Retinal pigment epithelial cell (primary cell): ENCODE measurements around the gene EPHA1.

Experiments
- DNase-seq: peaks from one replicate; pipeline ENCODE4 v3.0.0-alpha.2; 2010; ENCODE audit warnings: low read depth
- H3K4me3 ChIP-seq: 2 replicates; pipeline ENCODE4 v1.5.1; 2011; ENCODE audit warnings: mild to moderate bottlenecking, low read length, control low read depth, moderate library complexity
- TF ChIP-seq, protein P1 (sequence below): conservative IDR thresholded peaks from 2 replicates; pipeline ENCODE4 v1.5.1; 2011; ENCODE audit warnings: low read depth, low read length, control low read depth, inconsistent platforms

Gene EPHA1

DNA sequence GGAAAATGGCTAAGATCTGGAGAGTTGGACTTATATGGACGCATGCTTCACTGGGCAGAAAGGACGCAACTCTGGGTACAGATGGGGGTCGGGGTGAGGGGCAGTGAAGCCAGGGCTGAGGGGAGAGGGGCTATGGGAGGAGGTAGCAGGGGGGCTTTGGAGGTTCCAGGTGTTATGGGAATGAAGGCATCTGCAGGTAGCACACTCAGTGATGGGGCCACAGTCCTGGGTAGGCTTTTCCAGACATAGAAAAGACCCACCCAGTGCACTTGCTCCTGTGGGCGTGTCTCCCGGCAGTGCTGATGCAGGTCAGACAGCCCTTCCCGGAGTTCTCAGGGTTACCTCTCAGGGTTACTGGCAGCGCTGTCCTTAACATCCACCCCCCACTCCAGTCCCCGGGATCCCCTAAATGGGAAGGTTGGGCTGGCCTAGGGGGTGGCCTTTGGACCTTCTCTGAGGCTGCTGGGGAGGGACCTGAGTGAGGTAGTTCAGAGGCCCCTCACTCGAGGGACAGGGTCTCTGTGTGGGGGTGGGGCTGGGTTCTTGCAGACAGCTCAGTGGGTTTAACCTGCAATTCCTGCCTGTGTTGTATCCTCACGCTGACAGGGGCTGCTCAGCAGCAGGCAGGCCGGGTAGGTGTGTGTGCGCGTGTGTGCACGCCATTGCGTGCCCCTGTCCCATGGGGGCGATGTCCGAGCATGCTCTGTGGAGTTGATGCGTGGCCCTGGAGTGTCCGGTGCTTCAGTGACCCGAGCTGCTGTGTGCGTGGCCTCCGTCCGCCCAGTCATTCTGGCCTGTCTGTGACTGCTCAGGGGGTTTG, 21.3 kb downstream of the EPHA1 start:
- no peak overlapping the region for H3K4me3 ChIP-seq
- TF ChIP-seq, protein P1, sequence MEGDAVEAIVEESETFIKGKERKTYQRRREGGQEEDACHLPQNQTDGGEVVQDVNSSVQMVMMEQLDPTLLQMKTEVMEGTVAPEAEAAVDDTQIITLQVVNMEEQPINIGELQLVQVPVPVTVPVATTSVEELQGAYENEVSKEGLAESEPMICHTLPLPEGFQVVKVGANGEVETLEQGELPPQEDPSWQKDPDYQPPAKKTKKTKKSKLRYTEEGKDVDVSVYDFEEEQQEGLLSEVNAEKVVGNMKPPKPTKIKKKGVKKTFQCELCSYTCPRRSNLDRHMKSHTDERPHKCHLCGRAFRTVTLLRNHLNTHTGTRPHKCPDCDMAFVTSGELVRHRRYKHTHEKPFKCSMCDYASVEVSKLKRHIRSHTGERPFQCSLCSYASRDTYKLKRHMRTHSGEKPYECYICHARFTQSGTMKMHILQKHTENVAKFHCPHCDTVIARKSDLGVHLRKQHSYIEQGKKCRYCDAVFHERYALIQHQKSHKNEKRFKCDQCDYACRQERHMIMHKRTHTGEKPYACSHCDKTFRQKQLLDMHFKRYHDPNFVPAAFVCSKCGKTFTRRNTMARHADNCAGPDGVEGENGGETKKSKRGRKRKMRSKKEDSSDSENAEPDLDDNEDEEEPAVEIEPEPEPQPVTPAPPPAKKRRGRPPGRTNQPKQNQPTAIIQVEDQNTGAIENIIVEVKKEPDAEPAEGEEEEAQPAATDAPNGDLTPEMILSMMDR = peak; percentile 24
- no peak for DNase-seq

DNA sequence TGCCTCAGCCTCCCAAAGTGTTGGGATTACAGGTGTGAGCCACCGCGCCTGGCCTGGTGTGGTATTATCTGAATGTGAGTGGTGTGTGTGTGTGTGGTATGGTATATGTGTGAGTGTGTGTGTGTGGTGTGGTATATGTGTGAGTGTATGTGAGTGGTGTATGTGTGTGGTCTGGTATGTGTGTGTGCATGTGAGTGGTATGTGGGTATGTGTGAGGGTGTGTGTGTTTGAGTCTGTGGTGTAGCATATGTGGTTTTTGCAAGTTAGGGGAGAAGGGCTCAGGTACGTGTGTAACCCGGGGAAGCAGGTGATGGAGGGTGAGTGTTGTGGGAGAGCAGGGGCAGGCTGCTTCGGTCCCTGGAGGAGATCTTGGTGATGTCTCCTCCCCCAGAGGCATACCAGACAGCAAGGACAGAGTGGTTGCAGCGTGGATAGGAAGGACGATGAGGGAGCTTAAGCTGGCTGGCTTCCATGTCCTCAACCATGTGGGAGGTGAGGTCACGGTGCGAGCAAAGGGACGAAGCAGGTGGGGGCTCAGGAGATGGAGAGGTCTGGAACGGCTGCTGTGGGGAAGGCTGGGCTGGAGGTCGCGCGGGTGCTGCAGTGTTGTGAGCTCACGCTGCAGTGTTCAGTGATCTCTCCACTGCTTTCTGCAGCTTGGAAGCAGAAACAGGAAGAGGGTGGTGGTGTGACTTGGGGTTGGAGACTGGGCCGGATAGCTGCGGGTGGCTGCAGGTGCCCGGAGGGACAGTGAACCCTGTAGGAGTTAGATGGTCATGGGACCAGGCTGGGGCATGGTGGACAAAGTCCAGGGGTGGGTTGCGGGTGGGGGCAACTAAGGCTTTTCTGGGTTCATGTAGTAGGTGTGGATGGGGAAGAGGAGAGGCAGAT, 22.5 kb downstream of the EPHA1 start:
- peak; percentile 51 for DNase-seq
- H3K4me3 ChIP-seq = peak overlapping the region; percentile 25
- TF ChIP-seq, protein P1 = no peak

DNA sequence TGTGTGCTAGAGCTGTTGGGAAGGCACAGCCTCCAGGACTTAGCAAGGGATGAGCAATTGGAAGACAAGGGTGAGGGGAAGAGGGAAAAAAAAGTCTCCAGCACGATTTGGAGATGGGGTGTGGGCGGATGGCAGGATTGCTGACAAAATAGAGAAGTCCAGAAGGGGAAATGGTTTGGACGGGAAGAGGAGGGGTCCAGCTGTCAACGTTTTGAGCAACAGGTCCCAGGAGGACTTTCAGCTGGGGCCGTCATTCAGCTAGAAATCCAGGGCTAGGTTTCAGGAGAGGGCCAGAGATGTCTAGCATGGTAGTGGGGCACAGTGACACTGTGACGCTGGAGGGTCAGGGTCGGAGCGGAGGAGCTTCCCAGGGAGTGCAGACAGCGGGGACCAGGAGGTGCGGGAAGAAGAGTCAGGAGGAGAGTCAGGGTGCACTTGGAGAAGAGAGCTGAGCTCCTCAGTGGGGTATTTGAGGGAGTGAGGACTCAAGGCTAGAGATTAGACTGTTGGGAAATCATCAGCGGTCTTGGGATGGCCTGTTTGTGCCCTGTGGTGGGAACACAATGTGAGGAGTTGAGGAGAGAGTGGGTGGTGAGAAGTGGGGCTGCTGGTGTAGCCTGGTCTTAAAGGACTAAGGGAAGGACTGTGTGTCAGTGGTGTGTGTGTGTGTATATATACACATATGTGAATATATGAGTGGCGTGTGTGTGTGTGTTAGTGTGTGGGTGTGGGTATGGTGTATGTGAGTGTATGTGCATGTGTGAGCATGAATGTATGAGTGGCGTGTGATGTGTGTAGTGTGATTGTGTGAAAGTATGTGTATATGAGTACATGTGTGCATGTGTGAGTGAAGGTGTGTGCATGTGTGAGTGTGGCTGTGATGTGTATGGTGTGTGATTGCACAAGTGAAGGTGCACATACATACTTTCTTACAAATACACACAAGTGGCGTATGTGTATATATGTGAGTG, 23.7 kb downstream of the EPHA1 start:
- TF ChIP-seq, protein P1 = no peak
- peak overlapping the region; percentile 93 for H3K4me3 ChIP-seq
- no peak for DNase-seq

DNA sequence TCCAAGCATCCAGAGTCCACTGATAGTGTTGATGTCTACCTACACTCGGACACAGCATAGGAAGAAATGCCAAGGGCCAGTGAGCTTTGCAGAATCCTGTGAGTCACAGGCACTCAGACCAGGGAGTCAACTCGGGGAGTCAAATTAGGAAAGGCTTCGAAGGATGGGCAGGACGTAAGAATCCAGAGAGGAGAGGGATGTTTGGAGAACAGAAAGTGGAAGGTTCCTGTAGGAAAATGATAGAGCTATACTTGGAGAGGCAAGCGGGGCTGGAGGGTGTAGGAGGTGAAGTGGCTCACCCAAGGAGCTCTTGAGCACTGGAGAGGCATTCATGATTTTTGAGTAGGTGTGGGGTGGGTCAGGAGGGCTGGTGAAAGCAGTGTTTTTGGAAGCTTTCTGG, 24.5 kb downstream of the EPHA1 start:
- TF ChIP-seq, protein P1 = no peak
- no peak for DNase-seq
- H3K4me3 ChIP-seq = peak overlapping the region; percentile 93

DNA sequence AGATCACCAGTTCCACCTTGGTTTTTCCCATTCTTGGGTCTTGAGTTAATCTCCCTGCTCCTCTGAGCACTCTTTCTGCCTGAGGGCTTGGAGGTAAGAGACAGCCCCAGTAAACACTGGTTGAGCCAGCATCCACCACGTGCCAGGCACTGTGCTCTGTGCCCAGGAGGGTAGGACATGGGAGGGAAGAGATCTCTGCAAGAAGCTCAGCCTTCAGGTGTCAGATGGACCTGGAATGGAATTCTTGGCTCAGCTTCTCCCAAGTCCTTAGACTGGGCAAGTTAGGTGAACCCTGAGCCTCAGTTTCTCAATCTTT, 25.1 kb downstream of the EPHA1 start:
- TF ChIP-seq, protein P1 = no peak
- DNase-seq = no peak
- peak overlapping the region; percentile 93 for H3K4me3 ChIP-seq

DNA sequence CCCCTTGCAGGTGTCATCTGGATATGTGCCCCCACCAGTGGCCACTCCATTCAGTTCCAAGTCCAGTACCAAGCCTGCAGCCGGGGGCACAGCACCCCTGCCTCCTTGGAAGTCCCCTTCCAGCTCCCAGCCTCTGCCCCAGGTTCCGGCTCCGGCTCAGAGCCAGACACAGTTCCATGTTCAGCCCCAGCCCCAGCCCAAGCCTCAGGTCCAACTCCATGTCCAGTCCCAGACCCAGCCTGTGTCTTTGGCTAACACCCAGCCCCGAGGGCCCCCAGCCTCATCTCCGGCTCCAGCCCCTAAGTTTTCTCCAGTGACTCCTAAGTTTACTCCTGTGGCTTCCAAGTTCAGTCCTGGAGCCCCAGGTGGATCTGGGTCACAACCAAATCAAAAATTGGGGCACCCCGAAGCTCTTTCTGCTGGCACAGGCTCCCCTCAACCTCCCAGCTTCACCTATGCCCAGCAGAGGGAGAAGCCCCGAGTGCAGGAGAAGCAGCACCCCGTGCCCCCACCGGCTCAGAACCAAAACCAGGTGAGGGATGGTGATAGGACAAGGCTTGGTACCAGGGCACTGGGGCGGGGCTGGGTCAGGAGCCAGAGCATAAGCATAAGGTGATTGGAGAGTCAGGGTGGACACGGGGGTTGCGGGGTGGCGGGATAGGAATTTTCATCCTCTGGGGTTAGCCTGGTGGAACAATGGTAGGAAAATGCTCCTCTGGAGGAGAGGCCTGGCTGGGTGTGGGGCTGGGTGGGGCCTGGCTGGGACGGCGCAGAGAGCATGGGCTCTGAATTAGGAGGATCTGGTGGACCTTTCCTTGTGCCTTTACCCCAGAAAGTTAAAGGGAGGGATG, 25.6 kb downstream of the EPHA1 start:
- peak overlapping the region; percentile 93 for H3K4me3 ChIP-seq

More for the DNA sequence above, 25.6 kb downstream of the EPHA1 start:
- TF ChIP-seq, protein P1 = no peak
- no peak for DNase-seq
